GM23338 (cell line): Measurements from ENCODE around the gene C16orf86. TPM values are rescaled to one million over a fixed set of nuclear protein-coding genes. Genes with fewer than 3 reads are reported as not detected.

Source experiments
- ATAC-seq: fragments of 200-7000 bp; cut with Tn5 transposase; 3 replicates; pipeline ENCODE4 v1.9.1; 2020
- DNase-seq: peaks from one replicate; pipeline ENCODE4 v3.0.0-alpha.2; 2015; ENCODE audit warnings: low spot score
- H2AFZ ChIP-seq: fragments of 200-600 bp; sonication (generic); 2 replicates; pipeline ENCODE4 v1.8.0; 2016; ENCODE audit warnings: antibody characterized with exemption, mild to moderate bottlenecking, moderate library complexity
- H3F3A ChIP-seq: fragments of 200-600 bp; sonication (generic); replicated peaks from 2 replicates; pipeline ENCODE4 v1.8.0; 2017; ENCODE audit warnings: antibody characterized with exemption, mixed run types, low read depth
- H3K27ac ChIP-seq: fragments of 200-600 bp; sonication (generic); 2 replicates; pipeline ENCODE4 v1.6.1; 2016; ENCODE audit warnings: low read depth
- H3K27me3 ChIP-seq: fragments of 200-600 bp; sonication (generic); 2 replicates; pipeline ENCODE4 v1.8.0; 2016; ENCODE audit warnings: mild to moderate bottlenecking, mixed run types, moderate library complexity; ENCODE audit not compliant: insufficient read depth
- H3K36me3 ChIP-seq: fragments of 200-600 bp; sonication (generic); 2 replicates; pipeline ENCODE4 v1.8.0; 2016; ENCODE audit warnings: mild to moderate bottlenecking; ENCODE audit not compliant: insufficient read depth
- H3K4me1 ChIP-seq: fragments of 200-600 bp; sonication (generic); 2 replicates; pipeline ENCODE4 v1.8.0; 2016; ENCODE audit warnings: mild to moderate bottlenecking, moderate library complexity; ENCODE audit not compliant: insufficient read depth
- H3K4me2 ChIP-seq: fragments of 200-600 bp; sonication (generic); 2 replicates; pipeline ENCODE4 v1.7.1; 2017; ENCODE audit warnings: mixed run types
- H3K4me3 ChIP-seq: fragments of 200-600 bp; sonication (generic); 2 replicates; pipeline ENCODE4 v1.6.1; 2016; ENCODE audit warnings: mixed run types
- H3K79me2 ChIP-seq: fragments of 200-600 bp; sonication (generic); replicated peaks from 2 replicates; pipeline ENCODE4 v1.8.0; 2017; ENCODE audit warnings: mild to moderate bottlenecking; ENCODE audit not compliant: insufficient read depth
- H3K9me2 ChIP-seq: fragments of 200-600 bp; sonication (generic); 2 replicates; pipeline ENCODE4 v1.8.0; 2017; ENCODE audit not compliant: insufficient read depth
- H4K20me1 ChIP-seq: fragments of 200-600 bp; sonication (generic); replicated peaks from 2 replicates; pipeline ENCODE4 v1.8.0; 2017; ENCODE audit warnings: mild to moderate bottlenecking; ENCODE audit not compliant: insufficient read depth
- H3K27ac Mint-ChIP-seq: 2 replicates; pipeline ENCODE4 v1.8.0; 2020; ENCODE audit warnings: inconsistent platforms, mild to moderate bottlenecking, moderate library complexity, mixed read lengths
- H3K27me3 Mint-ChIP-seq: 3 replicates; pipeline ENCODE4 v1.8.0; 2022; ENCODE audit warnings: low read depth, mild to moderate bottlenecking, moderate library complexity, mixed read lengths, inconsistent platforms; ENCODE audit not compliant: insufficient read depth, poor library complexity
- H3K36me3 Mint-ChIP-seq: 3 replicates; pipeline ENCODE4 v1.8.0; 2021; ENCODE audit warnings: low read depth, mild to moderate bottlenecking, inconsistent platforms, moderate library complexity, mixed read lengths
- H3K4me1 Mint-ChIP-seq: 3 replicates; pipeline ENCODE4 v1.8.0; 2020; ENCODE audit warnings: mild to moderate bottlenecking, inconsistent platforms, mixed read lengths
- H3K4me3 Mint-ChIP-seq: 3 replicates; pipeline ENCODE4 v1.8.0; 2021; ENCODE audit warnings: moderate library complexity, mild to moderate bottlenecking, inconsistent platforms, mixed read lengths
- H3K9me3 Mint-ChIP-seq: 3 replicates; pipeline ENCODE4 v1.8.0; 2020; ENCODE audit warnings: moderate library complexity, mild to moderate bottlenecking, inconsistent platforms, mixed read lengths
- CREB1 ChIP-seq: fragments of 250-450 bp; sonication (Bioruptor Pico); IDR thresholded peaks from 2 replicates; pipeline ENCODE4 v1.5.0; 2020; ENCODE audit warnings: low read depth, mild to moderate bottlenecking, moderate library complexity
- EZH2 ChIP-seq: fragments of 200-600 bp; sonication (generic); IDR thresholded peaks from one replicate; pipeline ENCODE4 v1.8.0; 2017; ENCODE audit warnings: antibody characterized with exemption, mild to moderate bottlenecking, low read depth; ENCODE audit not compliant: unreplicated experiment
- EZH2phosphoT487 ChIP-seq: fragments of 200-600 bp; sonication (generic); IDR thresholded peaks from one replicate; pipeline ENCODE4 v1.8.1; 2018; ENCODE audit warnings: antibody characterized with exemption; ENCODE audit not compliant: unreplicated experiment
- JUNB ChIP-seq: IDR thresholded peaks from one replicate; pipeline ENCODE4 v1.6.1; 2016; ENCODE audit warnings: antibody characterized with exemption; ENCODE audit not compliant: unreplicated experiment
- NANOG ChIP-seq: IDR thresholded peaks from 2 replicates; pipeline ENCODE4 v1.6.1; 2016; ENCODE audit warnings: antibody characterized with exemption, borderline replicate concordance
- POLR2AphosphoS5 ChIP-seq: IDR thresholded peaks from 2 replicates; pipeline ENCODE4 v1.6.1; 2016; ENCODE audit warnings: antibody characterized with exemption, low read depth
- STAT1 ChIP-seq: IDR thresholded peaks from one replicate; pipeline ENCODE4 v1.6.1; 2016; ENCODE audit warnings: antibody characterized with exemption; ENCODE audit not compliant: unreplicated experiment
- ZNF114 ChIP-seq: fragments of 250-450 bp; sonication (Bioruptor Pico); IDR thresholded peaks from 2 replicates; pipeline ENCODE4 v1.5.0; 2020; ENCODE audit warnings: mild to moderate bottlenecking, moderate library complexity
- ZNF331 ChIP-seq: fragments of 250-450 bp; sonication (Bioruptor Pico); IDR thresholded peaks from 2 replicates; pipeline ENCODE4 v1.5.0; 2020; ENCODE audit warnings: low read depth, mild to moderate bottlenecking, moderate library complexity
- polyA plus RNA-seq: library from polyadenylated mRNA; unstranded; fragments of >200 nt; fragmentation: Nextera tagmentation; extraction: Ambion mirVana; gene quantifications from 2 replicates; pipeline ENCODE4 v1.2.1, GENCODE V29; 2016
- total RNA-seq: library from RNA; depleted of rRNA; stranded (reverse); fragments of >200 nt; shearing (Covaris generic); gene quantifications from 2 replicates; pipeline ENCODE4 v1.2.3, GENCODE V29; 2014
- TF ChIP-seq, protein P1 (sequence below): fragments of 250-450 bp; sonication (Bioruptor Pico); IDR thresholded peaks from 2 replicates; pipeline ENCODE4 v1.5.0; 2020; ENCODE audit warnings: mild to moderate bottlenecking, moderate library complexity
- TF ChIP-seq, protein P2 (sequence below), 2 experiments: fragments of 200-600 bp in 1 of 2; sonication (generic) in 1 of 2; conservative IDR thresholded peaks; 2 replicates each; pipeline versions ENCODE4 v1.5.1 to v1.6.1; 2016 to 2017; ENCODE audit warnings: antibody characterized with exemption in 2 of 2, low read depth in 2 of 2, mild to moderate bottlenecking in 2 of 2, moderate library complexity in 1 of 2
- TF ChIP-seq, protein P3 (sequence below): IDR thresholded peaks from one replicate; pipeline ENCODE4 v1.6.1; 2018; ENCODE audit warnings: antibody characterized with exemption; ENCODE audit not compliant: unreplicated experiment
- TF ChIP-seq, protein P4 (sequence below): IDR thresholded peaks from 2 replicates; pipeline ENCODE4 v1.6.1; 2016; ENCODE audit warnings: antibody characterized with exemption

C16orf86 gene
- total and polyA plus RNA-seq, 2 experiments from 2014 or later, result 0.87 to 1.1 TPM

DNA sequence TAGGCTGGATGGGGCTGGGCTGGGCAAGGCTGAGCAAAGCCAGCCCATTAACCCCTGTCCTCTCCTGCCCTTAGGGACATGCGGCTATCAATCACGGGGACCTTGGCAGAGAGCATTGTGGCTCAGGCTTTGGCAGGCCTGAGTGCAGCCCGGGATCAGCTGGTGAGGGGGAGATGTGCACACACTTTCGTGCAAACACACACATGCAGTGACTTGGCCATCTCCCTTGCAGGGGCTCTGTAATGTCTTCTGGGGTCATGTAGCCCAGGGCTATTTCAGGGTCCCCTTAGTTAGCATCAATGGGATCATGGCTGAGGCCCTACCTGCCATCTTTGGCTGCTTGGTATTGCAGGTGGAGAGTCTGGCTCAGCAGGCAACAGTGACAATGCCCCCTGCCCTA is 14.8 kb upstream of the C16orf86 start:
- no peaks in the 10 kb centered on the region for H3K36me3 ChIP-seq
- no peak overlapping the region for H3K27ac ChIP-seq
- H3K27me3 Mint-ChIP-seq, result peaks cover 73% of the 10 kb centered on the region
- no peaks in the 10 kb centered on the region; the same call in 1 of the 2 replicates for H4K20me1 ChIP-seq
- TF ChIP-seq EZH2 (no peak), ZNF114 (CRISPR knock-in tag) (no peak), CREB1 (CRISPR knock-in tag) (no peak), NANOG (no peak), ZNF331 (CRISPR knock-in tag) (no peak), EZH2phosphoT487 (no peak), STAT1 (no peak), POLR2AphosphoS5 (no peak), JUNB (no peak)
- TF ChIP-seq, protein P1, sequence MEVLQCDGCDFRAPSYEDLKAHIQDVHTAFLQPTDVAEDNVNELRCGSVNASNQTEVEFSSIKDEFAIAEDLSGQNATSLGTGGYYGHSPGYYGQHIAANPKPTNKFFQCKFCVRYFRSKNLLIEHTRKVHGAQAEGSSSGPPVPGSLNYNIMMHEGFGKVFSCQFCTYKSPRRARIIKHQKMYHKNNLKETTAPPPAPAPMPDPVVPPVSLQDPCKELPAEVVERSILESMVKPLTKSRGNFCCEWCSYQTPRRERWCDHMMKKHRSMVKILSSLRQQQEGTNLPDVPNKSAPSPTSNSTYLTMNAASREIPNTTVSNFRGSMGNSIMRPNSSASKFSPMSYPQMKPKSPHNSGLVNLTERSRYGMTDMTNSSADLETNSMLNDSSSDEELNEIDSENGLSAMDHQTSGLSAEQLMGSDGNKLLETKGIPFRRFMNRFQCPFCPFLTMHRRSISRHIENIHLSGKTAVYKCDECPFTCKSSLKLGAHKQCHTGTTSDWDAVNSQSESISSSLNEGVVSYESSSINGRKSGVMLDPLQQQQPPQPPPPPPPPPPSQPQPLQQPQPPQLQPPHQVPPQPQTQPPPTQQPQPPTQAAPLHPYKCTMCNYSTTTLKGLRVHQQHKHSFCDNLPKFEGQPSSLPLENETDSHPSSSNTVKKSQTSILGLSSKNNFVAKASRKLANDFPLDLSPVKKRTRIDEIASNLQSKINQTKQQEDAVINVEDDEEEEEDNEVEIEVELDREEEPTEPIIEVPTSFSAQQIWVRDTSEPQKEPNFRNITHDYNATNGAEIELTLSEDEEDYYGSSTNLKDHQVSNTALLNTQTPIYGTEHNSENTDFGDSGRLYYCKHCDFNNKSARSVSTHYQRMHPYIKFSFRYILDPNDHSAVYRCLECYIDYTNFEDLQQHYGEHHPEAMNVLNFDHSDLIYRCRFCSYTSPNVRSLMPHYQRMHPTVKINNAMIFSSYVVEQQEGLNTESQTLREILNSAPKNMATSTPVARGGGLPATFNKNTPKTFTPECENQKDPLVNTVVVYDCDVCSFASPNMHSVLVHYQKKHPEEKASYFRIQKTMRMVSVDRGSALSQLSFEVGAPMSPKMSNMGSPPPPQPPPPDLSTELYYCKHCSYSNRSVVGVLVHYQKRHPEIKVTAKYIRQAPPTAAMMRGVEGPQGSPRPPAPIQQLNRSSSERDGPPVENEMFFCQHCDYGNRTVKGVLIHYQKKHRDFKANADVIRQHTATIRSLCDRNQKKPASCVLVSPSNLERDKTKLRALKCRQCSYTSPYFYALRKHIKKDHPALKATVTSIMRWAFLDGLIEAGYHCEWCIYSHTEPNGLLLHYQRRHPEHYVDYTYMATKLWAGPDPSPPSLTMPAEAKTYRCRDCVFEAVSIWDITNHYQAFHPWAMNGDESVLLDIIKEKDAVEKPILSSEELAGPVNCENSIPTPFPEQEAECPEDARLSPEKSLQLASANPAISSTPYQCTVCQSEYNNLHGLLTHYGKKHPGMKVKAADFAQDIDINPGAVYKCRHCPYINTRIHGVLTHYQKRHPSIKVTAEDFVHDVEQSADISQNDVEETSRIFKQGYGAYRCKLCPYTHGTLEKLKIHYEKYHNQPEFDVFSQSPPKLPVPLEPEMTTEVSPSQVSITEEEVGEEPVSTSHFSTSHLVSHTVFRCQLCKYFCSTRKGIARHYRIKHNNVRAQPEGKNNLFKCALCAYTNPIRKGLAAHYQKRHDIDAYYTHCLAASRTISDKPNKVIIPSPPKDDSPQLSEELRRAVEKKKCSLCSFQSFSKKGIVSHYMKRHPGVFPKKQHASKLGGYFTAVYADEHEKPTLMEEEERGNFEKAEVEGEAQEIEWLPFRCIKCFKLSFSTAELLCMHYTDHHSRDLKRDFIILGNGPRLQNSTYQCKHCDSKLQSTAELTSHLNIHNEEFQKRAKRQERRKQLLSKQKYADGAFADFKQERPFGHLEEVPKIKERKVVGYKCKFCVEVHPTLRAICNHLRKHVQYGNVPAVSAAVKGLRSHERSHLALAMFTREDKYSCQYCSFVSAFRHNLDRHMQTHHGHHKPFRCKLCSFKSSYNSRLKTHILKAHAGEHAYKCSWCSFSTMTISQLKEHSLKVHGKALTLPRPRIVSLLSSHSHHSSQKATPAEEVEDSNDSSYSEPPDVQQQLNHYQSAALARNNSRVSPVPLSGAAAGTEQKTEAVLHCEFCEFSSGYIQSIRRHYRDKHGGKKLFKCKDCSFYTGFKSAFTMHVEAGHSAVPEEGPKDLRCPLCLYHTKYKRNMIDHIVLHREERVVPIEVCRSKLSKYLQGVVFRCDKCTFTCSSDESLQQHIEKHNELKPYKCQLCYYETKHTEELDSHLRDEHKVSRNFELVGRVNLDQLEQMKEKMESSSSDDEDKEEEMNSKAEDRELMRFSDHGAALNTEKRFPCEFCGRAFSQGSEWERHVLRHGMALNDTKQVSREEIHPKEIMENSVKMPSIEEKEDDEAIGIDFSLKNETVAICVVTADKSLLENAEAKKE (CRISPR knock-in tag), result no peak
- TF ChIP-seq, protein P2, sequence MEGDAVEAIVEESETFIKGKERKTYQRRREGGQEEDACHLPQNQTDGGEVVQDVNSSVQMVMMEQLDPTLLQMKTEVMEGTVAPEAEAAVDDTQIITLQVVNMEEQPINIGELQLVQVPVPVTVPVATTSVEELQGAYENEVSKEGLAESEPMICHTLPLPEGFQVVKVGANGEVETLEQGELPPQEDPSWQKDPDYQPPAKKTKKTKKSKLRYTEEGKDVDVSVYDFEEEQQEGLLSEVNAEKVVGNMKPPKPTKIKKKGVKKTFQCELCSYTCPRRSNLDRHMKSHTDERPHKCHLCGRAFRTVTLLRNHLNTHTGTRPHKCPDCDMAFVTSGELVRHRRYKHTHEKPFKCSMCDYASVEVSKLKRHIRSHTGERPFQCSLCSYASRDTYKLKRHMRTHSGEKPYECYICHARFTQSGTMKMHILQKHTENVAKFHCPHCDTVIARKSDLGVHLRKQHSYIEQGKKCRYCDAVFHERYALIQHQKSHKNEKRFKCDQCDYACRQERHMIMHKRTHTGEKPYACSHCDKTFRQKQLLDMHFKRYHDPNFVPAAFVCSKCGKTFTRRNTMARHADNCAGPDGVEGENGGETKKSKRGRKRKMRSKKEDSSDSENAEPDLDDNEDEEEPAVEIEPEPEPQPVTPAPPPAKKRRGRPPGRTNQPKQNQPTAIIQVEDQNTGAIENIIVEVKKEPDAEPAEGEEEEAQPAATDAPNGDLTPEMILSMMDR (conservative IDR thresholded peaks at IDR 0.05; ENCODE audit: low read depth in 2 of 2), result no peak
- TF ChIP-seq, protein P3, sequence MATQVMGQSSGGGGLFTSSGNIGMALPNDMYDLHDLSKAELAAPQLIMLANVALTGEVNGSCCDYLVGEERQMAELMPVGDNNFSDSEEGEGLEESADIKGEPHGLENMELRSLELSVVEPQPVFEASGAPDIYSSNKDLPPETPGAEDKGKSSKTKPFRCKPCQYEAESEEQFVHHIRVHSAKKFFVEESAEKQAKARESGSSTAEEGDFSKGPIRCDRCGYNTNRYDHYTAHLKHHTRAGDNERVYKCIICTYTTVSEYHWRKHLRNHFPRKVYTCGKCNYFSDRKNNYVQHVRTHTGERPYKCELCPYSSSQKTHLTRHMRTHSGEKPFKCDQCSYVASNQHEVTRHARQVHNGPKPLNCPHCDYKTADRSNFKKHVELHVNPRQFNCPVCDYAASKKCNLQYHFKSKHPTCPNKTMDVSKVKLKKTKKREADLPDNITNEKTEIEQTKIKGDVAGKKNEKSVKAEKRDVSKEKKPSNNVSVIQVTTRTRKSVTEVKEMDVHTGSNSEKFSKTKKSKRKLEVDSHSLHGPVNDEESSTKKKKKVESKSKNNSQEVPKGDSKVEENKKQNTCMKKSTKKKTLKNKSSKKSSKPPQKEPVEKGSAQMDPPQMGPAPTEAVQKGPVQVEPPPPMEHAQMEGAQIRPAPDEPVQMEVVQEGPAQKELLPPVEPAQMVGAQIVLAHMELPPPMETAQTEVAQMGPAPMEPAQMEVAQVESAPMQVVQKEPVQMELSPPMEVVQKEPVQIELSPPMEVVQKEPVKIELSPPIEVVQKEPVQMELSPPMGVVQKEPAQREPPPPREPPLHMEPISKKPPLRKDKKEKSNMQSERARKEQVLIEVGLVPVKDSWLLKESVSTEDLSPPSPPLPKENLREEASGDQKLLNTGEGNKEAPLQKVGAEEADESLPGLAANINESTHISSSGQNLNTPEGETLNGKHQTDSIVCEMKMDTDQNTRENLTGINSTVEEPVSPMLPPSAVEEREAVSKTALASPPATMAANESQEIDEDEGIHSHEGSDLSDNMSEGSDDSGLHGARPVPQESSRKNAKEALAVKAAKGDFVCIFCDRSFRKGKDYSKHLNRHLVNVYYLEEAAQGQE, result no peak
- TF ChIP-seq, protein P4, sequence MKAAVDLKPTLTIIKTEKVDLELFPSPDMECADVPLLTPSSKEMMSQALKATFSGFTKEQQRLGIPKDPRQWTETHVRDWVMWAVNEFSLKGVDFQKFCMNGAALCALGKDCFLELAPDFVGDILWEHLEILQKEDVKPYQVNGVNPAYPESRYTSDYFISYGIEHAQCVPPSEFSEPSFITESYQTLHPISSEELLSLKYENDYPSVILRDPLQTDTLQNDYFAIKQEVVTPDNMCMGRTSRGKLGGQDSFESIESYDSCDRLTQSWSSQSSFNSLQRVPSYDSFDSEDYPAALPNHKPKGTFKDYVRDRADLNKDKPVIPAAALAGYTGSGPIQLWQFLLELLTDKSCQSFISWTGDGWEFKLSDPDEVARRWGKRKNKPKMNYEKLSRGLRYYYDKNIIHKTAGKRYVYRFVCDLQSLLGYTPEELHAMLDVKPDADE, result no peak
- H3K9me3 Mint-ChIP-seq, result no peaks in the 10 kb centered on the region
- ATAC-seq (no peak), DNase-seq (no peak)
- no peak overlapping the region for H3K4me3 ChIP-seq
- H2AFZ ChIP-seq, result no peak overlapping the region
- H3K9me2 ChIP-seq, result no peaks in the 10 kb centered on the region
- H3K4me1 ChIP-seq, result no peaks in the 10 kb centered on the region; the same call in 1 of the 2 replicates
- H3K4me1 Mint-ChIP-seq, result peaks cover 13% of the 10 kb centered on the region
- H3K4me2 ChIP-seq, result no peak overlapping the region
- peak overlapping the region; percentile 41; the same call in 2 of the 3 replicates for H3K4me3 Mint-ChIP-seq
- no peaks in the 10 kb centered on the region for H3K79me2 ChIP-seq
- no peak overlapping the region for H3K27ac Mint-ChIP-seq
- H3K27me3 ChIP-seq, result peaks cover 70% of the 10 kb centered on the region
- peaks cover 6% of the 10 kb centered on the region; the same call in 1 of the 2 replicates for H3F3A ChIP-seq
- H3K36me3 Mint-ChIP-seq, result peaks cover 9% of the 10 kb centered on the region; the same call in 1 of the 3 replicates
